DOHH2 (cell line): Measurements from ENCODE around the gene TWIST1.

Source experiments
- EZH2phosphoT487 ChIP-seq: fragments of 200-600 bp; sonication (generic); IDR thresholded peaks from 2 replicates; pipeline ENCODE4 v1.6.1; 2017; ENCODE audit warnings: borderline replicate concordance, mild to moderate bottlenecking, antibody characterized with exemption, low read length, moderate library complexity, mixed read lengths
- TF ChIP-seq, protein P1 (sequence below): fragments of 200-600 bp; sonication (generic); IDR thresholded peaks from one replicate; pipeline ENCODE4 v1.5.1; 2014; ENCODE audit warnings: antibody characterized with exemption, mild to moderate bottlenecking, low read depth, low read length; ENCODE audit not compliant: poor library complexity, severe bottlenecking

DNA sequence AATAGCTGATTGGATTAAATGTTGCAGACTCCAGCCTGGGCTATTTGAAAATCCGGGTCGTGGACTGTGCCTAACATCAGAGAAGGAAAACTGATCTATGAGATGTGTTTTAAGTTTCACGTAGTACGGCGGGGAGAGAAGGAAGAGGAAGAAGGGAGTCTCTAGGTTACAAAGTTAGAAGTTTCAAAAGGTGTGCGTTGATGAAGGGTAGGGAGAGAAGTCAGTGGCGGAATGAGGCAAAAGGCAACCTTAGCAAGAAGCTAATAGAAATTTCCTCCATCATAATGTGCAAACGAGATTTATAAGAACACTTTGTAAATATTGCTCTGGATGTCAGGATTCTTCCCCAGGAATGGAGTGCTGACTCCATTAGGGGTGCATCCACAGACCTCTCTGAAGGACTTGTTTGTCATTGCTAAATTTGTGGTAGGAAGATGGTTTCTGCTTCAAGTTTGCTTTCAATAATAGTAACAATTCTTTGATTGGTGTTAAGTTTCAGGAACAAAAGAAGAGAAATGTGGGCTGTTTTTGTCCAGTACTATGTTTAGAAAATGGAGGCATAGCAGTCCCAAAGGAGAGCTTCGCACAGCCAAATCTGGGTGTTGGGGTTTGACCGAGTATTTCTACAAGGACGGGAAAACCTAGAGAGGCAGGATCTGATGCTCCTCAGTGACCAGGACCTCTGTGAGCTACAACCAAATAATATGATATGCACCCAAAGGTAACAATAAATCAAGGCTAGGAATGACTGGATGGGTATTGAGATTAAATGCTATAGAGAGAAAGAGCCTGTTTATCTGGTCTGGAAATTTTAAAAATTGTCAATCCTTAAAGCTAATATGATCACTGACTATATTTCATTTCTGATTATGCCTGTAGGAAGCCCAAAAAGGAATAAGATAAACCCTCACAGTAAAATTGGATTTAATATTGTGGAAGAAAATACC is 8.2 kb downstream of the TWIST1 start:
- TF ChIP-seq, protein P1, sequence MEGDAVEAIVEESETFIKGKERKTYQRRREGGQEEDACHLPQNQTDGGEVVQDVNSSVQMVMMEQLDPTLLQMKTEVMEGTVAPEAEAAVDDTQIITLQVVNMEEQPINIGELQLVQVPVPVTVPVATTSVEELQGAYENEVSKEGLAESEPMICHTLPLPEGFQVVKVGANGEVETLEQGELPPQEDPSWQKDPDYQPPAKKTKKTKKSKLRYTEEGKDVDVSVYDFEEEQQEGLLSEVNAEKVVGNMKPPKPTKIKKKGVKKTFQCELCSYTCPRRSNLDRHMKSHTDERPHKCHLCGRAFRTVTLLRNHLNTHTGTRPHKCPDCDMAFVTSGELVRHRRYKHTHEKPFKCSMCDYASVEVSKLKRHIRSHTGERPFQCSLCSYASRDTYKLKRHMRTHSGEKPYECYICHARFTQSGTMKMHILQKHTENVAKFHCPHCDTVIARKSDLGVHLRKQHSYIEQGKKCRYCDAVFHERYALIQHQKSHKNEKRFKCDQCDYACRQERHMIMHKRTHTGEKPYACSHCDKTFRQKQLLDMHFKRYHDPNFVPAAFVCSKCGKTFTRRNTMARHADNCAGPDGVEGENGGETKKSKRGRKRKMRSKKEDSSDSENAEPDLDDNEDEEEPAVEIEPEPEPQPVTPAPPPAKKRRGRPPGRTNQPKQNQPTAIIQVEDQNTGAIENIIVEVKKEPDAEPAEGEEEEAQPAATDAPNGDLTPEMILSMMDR = no peak
- TF ChIP-seq EZH2phosphoT487 = no peak
